GM21529 (cell line): ENCODE measurements around the gene CLPX.
"Not testable (repeated sequence)": the region's sequence is repeated elsewhere in the genome, so short reads cannot be mapped to it uniquely, and the experiment has no call there.

ENCODE experiments used
- ATAC-seq: cut with Tn5 transposase; IDR thresholded peaks from one replicate; pipeline ENCODE4 v1.9.1; 2021; ENCODE audit not compliant: unreplicated experiment

The CLPX gene

DNA sequence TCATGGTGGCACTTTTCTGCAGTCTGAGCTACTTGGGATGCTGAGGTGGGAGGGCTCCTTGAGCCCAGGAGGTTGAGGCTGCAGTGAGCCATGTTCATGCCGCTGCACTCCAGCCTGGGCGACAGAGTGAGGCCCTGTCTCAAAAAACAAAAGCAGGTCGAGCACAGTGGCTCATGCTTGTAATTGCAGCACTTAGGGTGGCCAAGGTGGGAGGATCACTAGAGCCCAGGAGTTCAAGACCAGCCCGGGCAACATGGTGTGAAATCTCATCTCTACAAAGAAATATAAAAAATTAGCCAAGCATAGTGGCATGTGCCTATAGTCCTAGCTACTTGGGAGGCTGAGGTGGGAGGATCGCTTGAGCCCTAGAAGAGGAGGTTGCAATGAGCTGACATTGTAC is 80.1 kb downstream of the CLPX start:
- ATAC-seq = no peak

- no peak for ATAC-seq
Measured at GRCh38 chr15:65102912-65103311, 82.2 kb downstream of the CLPX start.

- ATAC-seq = no peak
Measured at GRCh38 chr15:65101891-65102708, 83.0 kb downstream of the CLPX start.

DNA sequence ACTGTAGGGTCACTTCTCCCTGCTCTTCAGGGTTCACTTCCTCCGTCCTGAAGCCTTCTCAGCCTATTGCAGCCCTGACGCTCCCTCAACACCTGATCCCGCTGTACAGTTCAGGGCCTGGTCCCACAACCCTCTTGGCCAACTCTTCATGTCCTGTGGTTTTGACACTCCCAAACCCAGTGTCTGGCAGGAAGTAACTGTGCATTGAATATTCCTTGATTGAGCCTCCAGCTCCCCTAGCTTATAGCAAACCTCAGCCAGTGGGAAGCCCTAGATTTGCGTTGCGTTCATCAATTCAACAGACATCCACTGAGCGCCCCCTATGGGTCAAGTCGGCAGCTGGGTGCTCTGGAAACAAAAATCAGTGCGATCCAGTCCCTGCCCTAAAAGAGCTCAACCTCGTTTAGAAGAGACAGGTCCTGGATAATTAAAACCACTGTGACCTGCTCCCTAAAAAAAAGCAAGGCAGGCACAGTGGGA is 83.7 kb downstream of the CLPX start:
- ATAC-seq = no peak

- ATAC-seq = no peak
Measured at GRCh38 chr15:65100442-65100841, 84.7 kb downstream of the CLPX start.

DNA sequence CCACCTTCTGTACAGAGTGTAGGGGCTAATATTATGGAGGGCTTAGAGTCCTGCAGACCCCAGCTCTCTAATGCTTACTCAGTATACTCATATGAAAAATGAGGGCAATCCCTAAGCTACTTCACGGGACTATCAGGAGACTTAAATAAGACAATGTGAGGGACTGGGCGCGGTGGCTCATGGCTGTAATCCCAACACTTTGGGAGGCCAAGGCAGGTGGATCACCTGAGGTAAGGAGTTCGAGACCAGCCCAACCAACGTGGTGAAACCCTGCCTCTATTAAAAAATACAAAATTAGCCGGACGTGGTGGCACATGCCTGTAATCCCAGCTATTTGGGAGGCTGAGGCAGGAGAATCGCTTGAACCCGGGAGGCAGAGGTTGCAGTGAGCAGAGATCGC is 85.3 kb downstream of the CLPX start:
- ATAC-seq = not testable (repeated sequence)

DNA sequence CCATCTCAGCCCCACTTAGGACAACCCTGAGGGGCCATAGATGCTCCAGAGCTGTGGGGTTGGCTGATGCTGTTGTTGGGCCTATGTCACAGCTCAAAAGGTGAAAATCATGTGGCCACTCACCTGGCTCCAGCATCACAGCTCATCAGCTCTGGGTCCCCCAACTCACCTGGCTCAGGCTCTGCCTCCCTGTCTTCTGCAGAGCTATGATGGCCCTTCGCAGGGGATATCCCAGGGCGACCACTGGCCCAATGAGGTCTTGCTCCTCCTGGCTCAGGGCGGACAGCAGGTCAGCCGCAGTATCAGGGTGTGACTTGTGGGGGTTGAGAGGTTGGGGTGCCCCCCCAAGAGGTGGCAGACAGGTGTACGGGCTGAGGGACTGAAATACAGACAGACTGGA is 85.8 kb downstream of the CLPX start:
- no peak for ATAC-seq
